Effector memory CD8-positive, alpha-beta T cell (primary cell): ENCODE data around the gene TEX13A.
"Not testable (repeated sequence)": the region's sequence is repeated elsewhere in the genome, so short reads cannot be mapped to it uniquely, and the experiment has no call there.

ENCODE experiments used
- ATAC-seq: fragments of 150-1000 bp; cut with Tn5 transposase; replicated peaks from 2 replicates; pipeline ENCODE4 v1.10.0; 2021; ENCODE audit warnings: mild to moderate bottlenecking, moderate library complexity
- DNase-seq, 3 experiments: peaks; one replicate each; pipeline ENCODE4 v3.0.0; 2021
- H3K27ac Mint-ChIP-seq, 2 donors: one replicate each; pipeline ENCODE4 v1.8.0; 2022; ENCODE audit warnings: mild to moderate bottlenecking in 2 of 2, mixed read lengths in 2 of 2, moderate library complexity in 2 of 2
- H3K27me3 Mint-ChIP-seq, 2 donors: one replicate each; pipeline ENCODE4 v1.8.0; 2022; ENCODE audit warnings: mixed read lengths in 2 of 2
- H3K36me3 Mint-ChIP-seq: one replicate; pipeline ENCODE4 v1.8.0; 2022; ENCODE audit warnings: mild to moderate bottlenecking, moderate library complexity, mixed read lengths; ENCODE audit not compliant: insufficient read depth
- H3K4me1 Mint-ChIP-seq, 2 donors: one replicate each; pipeline ENCODE4 v1.8.0; 2022; ENCODE audit warnings: low read depth in 2 of 2, mixed read lengths in 2 of 2
- H3K4me3 Mint-ChIP-seq, 2 donors: one replicate each; pipeline ENCODE4 v1.8.0; 2022; ENCODE audit warnings: mild to moderate bottlenecking in 2 of 2, mixed read lengths in 2 of 2, moderate library complexity in 2 of 2
- H3K9me3 Mint-ChIP-seq, 2 donors: one replicate each; pipeline ENCODE4 v1.8.0; 2022; ENCODE audit warnings: mixed read lengths in 2 of 2
- total RNA-seq, 9 experiments: gene quantifications; one replicate each; lab custom pipeline; 2026; lab: John Stamatoyannopoulos, UW

Gene TEX13A, protein sequence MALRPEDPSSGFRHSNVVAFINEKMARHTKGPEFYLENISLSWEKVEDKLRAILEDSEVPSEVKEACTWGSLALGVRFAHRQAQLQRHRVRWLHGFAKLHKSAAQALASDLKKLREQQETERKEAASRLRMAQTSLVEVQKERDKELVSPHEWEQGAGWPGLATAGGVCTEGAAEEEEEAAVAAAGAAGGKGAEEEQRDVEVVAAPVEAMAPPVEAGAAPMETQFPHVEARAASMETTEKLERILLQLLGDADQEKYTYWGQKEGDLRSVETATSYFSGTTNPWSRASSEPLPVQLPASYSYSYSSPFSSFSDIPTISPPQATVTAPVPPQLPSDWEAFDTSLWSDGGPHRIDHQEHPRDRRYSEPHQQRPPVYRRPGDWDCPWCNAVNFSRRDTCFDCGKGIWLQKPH
- total RNA-seq, result 0 reads per million in 9 experiments

- DNase-seq (no peak), ATAC-seq (no peak)
- Mint-ChIP-seq H3K9me3 (peaks cover 0 to 6% of the 10 kb centered on the region in 2 donors), H3K27ac (no peak within 1 kb of the TSS), H3K36me3 (no peaks in the 10 kb centered on the region), H3K4me1 (no peaks in the 10 kb centered on the region), H3K4me3 (no peak within 1 kb of the TSS), H3K27me3 (no peaks in the 10 kb centered on the region)
Observed at GRCh38 chrX:105220636-105221035, at the start of gene TEX13A. TEX13A (minus strand) TSS chrX:105220694; CDS start chrX:105220397, 297 bp downstream.

GRCh38 chrX:105269386-105269785, 48.9 kb upstream of the TEX13A start:
- Mint-ChIP-seq H3K27ac (no peak overlapping the region), H3K4me1 (no peaks in the 10 kb centered on the region), H3K27me3 (no peaks in the 10 kb centered on the region), H3K4me3 (no peak overlapping the region), H3K36me3 (no peaks in the 10 kb centered on the region), H3K9me3 (peaks cover 3% of the 10 kb centered on the region in 2 donors)
- no peak for ATAC-seq
- no peak for DNase-seq

DNA sequence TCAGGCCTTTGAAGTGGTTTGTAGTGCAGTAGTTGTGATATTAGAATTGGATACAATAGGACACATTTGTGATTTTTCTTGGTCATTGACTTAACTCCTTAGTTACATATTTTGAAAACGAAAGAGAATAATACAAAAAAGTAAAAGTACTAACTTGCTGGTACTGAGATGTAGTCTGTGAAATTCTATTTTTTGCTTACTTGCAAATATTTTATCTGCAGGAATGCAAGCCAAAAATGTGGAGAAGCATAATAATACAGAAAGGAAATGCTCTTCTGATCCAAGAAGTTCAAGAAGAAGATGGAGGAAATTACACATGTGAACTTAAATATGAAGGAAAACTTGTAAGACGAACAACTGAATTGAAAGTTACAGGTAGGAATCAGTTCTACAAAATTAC, 46.7 kb upstream of the TEX13A start:
- no peaks in the 10 kb centered on the region for H3K27me3 Mint-ChIP-seq
- no peaks in the 10 kb centered on the region for H3K36me3 Mint-ChIP-seq
- ATAC-seq (no peak), DNase-seq (no peak)
- no peak overlapping the region for H3K27ac Mint-ChIP-seq
- H3K9me3 Mint-ChIP-seq, result peaks cover 0 to 3% of the 10 kb centered on the region in 2 donors
- no peak overlapping the region for H3K4me3 Mint-ChIP-seq
- H3K4me1 Mint-ChIP-seq, result no peaks in the 10 kb centered on the region

DNA sequence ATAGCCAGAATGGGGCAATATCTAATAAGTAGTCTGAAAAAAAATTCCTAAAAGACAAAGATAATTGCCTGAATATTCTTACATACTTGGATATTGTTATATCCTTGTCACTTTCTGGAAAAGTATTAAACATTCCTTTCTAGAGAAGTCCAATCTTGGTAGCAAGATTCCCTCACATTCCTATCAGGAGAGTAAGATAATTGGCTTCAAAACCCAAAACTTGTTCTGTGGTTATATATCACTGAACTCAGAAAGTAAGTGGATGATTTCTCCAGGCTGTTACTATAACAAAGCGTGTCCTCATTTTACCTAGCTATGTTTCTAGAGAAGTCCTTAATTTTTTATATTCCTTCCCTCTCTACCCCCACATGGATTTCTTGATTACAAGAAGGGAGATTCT, 46.0 kb upstream of the TEX13A start:
- ATAC-seq (no peak), DNase-seq (no peak)
- Mint-ChIP-seq H3K27ac (no peak overlapping the region), H3K36me3 (no peaks in the 10 kb centered on the region), H3K4me3 (no peak overlapping the region), H3K27me3 (no peaks in the 10 kb centered on the region), H3K9me3 (peaks cover 2 to 4% of the 10 kb centered on the region in 2 donors), H3K4me1 (no peaks in the 10 kb centered on the region)

GRCh38 chrX:105265093-105265492, 44.6 kb upstream of the TEX13A start:
- H3K4me3 Mint-ChIP-seq, result no peak overlapping the region
- H3K27me3 Mint-ChIP-seq, result no peaks in the 10 kb centered on the region
- no peak overlapping the region for H3K27ac Mint-ChIP-seq
- H3K4me1 Mint-ChIP-seq, result no peaks in the 10 kb centered on the region
- no peaks in the 10 kb centered on the region for H3K36me3 Mint-ChIP-seq
- peaks cover 4 to 7% of the 10 kb centered on the region in 2 donors for H3K9me3 Mint-ChIP-seq
- no peak for DNase-seq
- ATAC-seq, result no peak

GRCh38 chrX:105263801-105264200, 43.3 kb upstream of the TEX13A start:
- Mint-ChIP-seq H3K36me3 (no peaks in the 10 kb centered on the region), H3K27me3 (no peaks in the 10 kb centered on the region), H3K4me3 (no peak overlapping the region), H3K9me3 (peaks cover 4 to 8% of the 10 kb centered on the region in 2 donors), H3K27ac (no peak overlapping the region), H3K4me1 (no peaks in the 10 kb centered on the region)
- DNase-seq, result no peak
- no peak for ATAC-seq

DNA sequence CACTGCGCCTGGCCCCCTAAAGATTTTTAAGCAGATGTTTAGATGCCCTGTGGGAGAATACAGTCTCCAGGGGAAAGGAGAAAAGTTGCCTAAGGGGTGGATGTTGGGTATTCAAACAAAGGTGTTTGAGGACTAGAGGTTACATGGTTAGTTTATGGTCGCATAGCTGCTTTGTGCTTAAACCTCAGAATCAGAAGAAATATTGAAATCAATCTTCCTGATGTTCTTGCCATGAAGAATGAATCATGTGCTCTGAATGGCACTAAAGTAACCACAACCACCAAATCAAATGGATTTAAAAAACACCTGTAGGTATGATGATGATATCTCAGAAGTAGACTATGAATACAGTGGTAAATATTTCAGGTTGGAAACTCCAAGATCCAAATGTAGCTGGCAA, 42.7 kb upstream of the TEX13A start:
- no peak for ATAC-seq
- no peak overlapping the region for H3K27ac Mint-ChIP-seq
- no peaks in the 10 kb centered on the region for H3K36me3 Mint-ChIP-seq
- no peaks in the 10 kb centered on the region for H3K27me3 Mint-ChIP-seq
- no peak for DNase-seq
- H3K9me3 Mint-ChIP-seq, result peaks cover 4 to 13% of the 10 kb centered on the region in 2 donors
- no peak overlapping the region for H3K4me3 Mint-ChIP-seq
- H3K4me1 Mint-ChIP-seq, result no peaks in the 10 kb centered on the region

- Mint-ChIP-seq H3K36me3 (no peaks in the 10 kb centered on the region), H3K4me1 (no peaks in the 10 kb centered on the region), H3K27ac (no peak overlapping the region), H3K9me3 (peaks cover 4 to 13% of the 10 kb centered on the region in 2 donors), H3K4me3 (no peak overlapping the region), H3K27me3 (no peaks in the 10 kb centered on the region)
- DNase-seq, result no peak
- ATAC-seq, result no peak
Observed at GRCh38 chrX:105260291-105261043, 40.0 kb upstream of the TEX13A start.

DNA sequence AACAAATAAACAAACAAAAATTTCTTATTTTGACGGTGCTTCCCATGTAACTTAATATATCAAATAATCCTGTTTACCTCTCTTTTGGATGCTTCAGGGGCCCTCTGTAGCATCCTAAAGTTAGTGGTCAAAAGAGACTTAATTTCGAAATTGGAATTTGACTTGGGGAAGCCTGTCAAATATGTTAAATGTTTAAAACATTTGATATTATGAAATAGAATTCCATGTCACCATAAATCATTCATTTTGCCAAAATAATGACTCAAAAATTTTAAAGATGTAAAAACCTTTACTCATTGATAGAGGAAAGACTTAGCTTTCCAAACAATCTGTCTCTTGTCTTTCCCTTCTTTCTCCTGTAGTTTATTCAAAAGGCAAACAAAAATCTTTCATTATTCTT, 20.6 kb upstream of the TEX13A start:
- Mint-ChIP-seq H3K4me3 (no peak overlapping the region), H3K4me1 (no peaks in the 10 kb centered on the region), H3K9me3 (no peaks in the 10 kb centered on the region), H3K36me3 (no peaks in the 10 kb centered on the region), H3K27me3 (no peaks in the 10 kb centered on the region), H3K27ac (no peak overlapping the region)
- DNase-seq (no peak), ATAC-seq (no peak)

GRCh38 chrX:105237407-105237806, 16.9 kb upstream of the TEX13A start:
- H3K36me3 Mint-ChIP-seq, H3K4me1 Mint-ChIP-seq, H3K4me3 Mint-ChIP-seq, H3K9me3 Mint-ChIP-seq, H3K27me3 Mint-ChIP-seq, ATAC-seq, H3K27ac Mint-ChIP-seq, DNase-seq: not testable (repeated sequence)

DNA sequence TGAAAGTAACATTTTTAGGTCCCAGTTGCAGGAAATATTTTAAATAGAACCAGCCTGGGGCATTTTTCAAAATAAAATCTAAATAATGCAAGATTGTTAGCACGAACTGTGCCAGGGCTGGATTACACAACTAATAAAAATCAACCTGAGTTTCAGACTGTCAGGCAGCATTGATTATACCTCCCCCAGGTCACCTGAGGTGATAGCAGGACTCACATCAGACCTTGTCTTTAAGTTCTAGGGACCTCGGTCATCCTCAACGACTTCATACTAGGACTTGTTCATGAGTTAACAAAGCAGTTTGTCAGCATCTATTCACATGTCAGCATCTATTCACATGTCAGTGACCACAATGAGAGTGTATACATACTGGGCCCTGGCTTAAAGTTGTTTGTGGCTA, 8.7 kb upstream of the TEX13A start:
- Mint-ChIP-seq H3K27me3 (no peaks in the 10 kb centered on the region), H3K36me3 (no peaks in the 10 kb centered on the region), H3K27ac (no peak overlapping the region), H3K9me3 (no peaks in the 10 kb centered on the region), H3K4me1 (no peaks in the 10 kb centered on the region), H3K4me3 (no peak overlapping the region)
- ATAC-seq, result no peak
- no peak for DNase-seq

DNA sequence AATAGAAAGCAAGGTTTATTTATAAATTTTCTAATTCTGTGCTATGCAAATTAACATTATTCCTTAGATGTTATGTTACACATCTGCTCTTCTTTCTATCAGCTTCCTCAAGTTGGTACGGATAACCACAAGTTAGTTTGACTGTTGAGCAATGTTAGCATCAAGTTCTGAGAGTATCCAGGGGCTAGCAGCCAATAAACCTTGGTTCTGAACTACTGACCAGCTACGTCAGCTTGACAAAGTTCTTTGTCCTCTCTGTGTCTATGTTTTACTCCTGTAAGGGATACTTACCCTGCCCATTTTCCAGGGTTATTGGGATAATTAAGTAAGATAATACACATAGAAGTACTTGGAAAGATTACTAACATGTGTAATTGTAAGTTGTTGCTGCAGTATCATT, 8.1 kb upstream of the TEX13A start:
- no peaks in the 10 kb centered on the region for H3K27me3 Mint-ChIP-seq
- H3K4me3 Mint-ChIP-seq, result no peak overlapping the region
- no peaks in the 10 kb centered on the region for H3K36me3 Mint-ChIP-seq
- no peak overlapping the region for H3K27ac Mint-ChIP-seq
- H3K4me1 Mint-ChIP-seq, result no peaks in the 10 kb centered on the region
- ATAC-seq (no peak), DNase-seq (no peak)
- peaks cover 0 to 4% of the 10 kb centered on the region in 2 donors for H3K9me3 Mint-ChIP-seq

- Mint-ChIP-seq H3K4me1 (no peaks in the 10 kb centered on the region), H3K36me3 (no peaks in the 10 kb centered on the region), H3K9me3 (peaks cover 0 to 4% of the 10 kb centered on the region in 2 donors), H3K27ac (no peak overlapping the region), H3K4me3 (no peak overlapping the region), H3K27me3 (no peaks in the 10 kb centered on the region)
- no peak for ATAC-seq
- DNase-seq, result no peak
Observed at GRCh38 chrX:105226499-105226898, 6.0 kb upstream of the TEX13A start.

DNA sequence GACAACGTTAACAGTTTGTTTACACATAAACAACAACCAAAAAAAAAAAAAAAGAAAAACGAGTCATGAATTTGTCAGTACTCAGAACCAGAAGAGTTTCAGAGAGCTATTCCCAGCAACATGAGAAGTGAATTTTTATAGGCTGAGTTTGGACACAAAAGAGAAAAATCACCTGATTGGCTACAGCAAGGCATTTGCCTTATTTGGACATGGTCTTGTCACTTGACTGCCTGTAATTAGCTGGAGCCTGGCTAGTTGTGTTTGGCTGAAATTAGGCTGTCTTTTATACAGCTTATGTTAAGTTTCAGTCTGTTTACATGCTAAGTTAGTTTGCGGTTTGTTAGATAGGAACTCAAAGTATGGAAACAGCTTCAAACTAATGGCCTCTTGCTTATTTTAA, 880 bp upstream of the TEX13A start:
- Mint-ChIP-seq H3K27me3 (no peaks in the 10 kb centered on the region), H3K27ac (no peak overlapping the region), H3K36me3 (no peaks in the 10 kb centered on the region), H3K4me1 (no peaks in the 10 kb centered on the region), H3K9me3 (peaks cover 0 to 6% of the 10 kb centered on the region in 2 donors), H3K4me3 (no peak overlapping the region)
- DNase-seq (no peak), ATAC-seq (no peak)
